PC-3 (cell line): ENCODE measurements around the gene DLG1.

Experiments used
- EZH2phosphoT487 ChIP-seq: fragments of 300-600 bp; sonication (generic); IDR thresholded peaks from 2 replicates; pipeline ENCODE4 v1.6.1; 2018; ENCODE audit warnings: mild to moderate bottlenecking, antibody characterized with exemption, low read length, borderline replicate concordance
- TF ChIP-seq, protein P1 (sequence below): fragments of 300-600 bp; sonication (generic); conservative IDR thresholded peaks from 2 replicates; pipeline ENCODE4 v1.5.1; 2017; ENCODE audit warnings: antibody characterized with exemption, low read depth, mild to moderate bottlenecking, low read length

DNA sequence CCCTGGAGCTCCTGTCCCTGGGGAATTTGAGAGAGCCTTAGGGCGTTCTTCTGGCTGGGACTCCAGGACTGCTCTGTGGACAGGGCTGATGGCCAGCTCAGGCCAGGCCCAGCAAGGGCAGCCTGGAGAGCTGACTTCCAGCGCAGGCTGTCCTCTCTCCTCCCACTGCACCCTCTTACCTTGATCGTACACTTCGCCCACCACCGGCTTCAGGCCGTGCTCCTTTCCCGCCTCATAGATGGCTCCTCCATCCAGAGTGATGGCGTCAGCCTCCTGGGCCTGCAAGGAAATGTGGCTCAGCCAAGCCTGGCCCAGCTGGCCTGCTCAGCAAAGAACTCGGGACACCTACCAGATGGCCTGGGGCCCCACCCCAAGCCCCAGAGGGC is 271.9 kb downstream of the DLG1 start:
- no peak for TF ChIP-seq EZH2phosphoT487
- TF ChIP-seq, protein P1, sequence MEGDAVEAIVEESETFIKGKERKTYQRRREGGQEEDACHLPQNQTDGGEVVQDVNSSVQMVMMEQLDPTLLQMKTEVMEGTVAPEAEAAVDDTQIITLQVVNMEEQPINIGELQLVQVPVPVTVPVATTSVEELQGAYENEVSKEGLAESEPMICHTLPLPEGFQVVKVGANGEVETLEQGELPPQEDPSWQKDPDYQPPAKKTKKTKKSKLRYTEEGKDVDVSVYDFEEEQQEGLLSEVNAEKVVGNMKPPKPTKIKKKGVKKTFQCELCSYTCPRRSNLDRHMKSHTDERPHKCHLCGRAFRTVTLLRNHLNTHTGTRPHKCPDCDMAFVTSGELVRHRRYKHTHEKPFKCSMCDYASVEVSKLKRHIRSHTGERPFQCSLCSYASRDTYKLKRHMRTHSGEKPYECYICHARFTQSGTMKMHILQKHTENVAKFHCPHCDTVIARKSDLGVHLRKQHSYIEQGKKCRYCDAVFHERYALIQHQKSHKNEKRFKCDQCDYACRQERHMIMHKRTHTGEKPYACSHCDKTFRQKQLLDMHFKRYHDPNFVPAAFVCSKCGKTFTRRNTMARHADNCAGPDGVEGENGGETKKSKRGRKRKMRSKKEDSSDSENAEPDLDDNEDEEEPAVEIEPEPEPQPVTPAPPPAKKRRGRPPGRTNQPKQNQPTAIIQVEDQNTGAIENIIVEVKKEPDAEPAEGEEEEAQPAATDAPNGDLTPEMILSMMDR: no peak
